Measurements from ENCODE around the gene FBXO33. TPM values are rescaled to one million over a fixed set of nuclear protein-coding genes. Genes with fewer than 3 reads are reported as not detected.

FBXO33 gene
- total RNA-seq, 4 donors from 2014 or later: 12.9 to 18.4 (median 16.2) TPM

DNA sequence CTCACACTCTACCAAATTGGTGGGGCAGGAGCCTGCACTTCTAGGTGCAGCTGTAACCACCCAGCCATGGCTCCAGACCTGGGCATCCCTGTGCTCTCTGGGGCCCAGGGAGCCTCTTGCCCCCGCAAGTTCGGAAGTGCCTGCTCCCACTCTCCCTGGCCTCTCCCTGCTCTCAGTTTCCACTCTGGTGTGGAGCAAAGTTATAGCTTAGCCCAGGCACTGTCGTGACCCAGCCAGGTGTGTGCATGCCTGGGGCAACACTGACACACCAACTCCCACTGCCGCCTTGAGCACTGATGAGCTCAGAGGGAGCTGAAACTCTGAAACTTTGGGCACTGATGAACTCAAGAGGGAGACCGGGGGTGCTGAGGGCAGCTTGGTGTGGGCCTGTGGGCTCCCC lies 8.7 kb upstream of the FBXO33 start:
- TF ChIP-seq POLR2A (IDR thresholded peaks at IDR 0.05) (no peak), CTCF (IDR thresholded peaks at IDR 0.05) (no peak), EP300 (IDR thresholded peaks at IDR 0.05) (no peak)
- H3K4me1 ChIP-seq: no peaks in the 10 kb centered on the region
- DNase-seq (ENCODE audit: low spot score in 2 of 2): no peak
- H3K36me3 ChIP-seq: peaks cover 0 to 14% (median 0%) of the 10 kb centered on the region in 3 donors
- WGBS, 2 donors: 83 to 100% methylated on average over 5 of the region's 5 CpGs
- H3K9me3 ChIP-seq: no peaks in the 10 kb centered on the region
- H3K27me3 ChIP-seq: no peaks in the 10 kb centered on the region
- no peak overlapping the region for H3K27ac ChIP-seq
- no peak overlapping the region for H3K4me3 ChIP-seq

DNA sequence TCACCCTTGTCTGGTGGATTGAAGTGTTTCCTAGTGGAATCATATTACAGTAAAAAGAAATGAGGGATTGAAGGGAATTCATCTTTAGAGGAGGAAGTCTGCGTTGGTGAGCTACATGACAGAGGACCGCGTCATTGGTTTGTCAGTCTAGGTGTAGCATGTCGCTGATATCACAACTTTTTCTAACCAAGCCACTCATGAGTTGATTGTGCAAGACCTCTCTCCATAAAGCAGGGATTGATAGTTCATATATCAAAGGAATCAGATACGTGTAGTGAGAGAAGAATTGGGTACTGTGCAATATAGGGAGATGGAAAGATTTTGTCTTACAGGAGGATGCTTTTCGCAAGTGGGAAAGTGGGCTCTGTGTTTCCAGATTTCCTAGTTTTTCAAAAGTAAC lies 3.0 kb upstream of the FBXO33 start:
- Histone ChIP-seq H3K27me3 (no peaks in the 10 kb centered on the region), H3K27ac (no peak overlapping the region), H3K4me3 (no peak overlapping the region), H3K4me1 (peaks cover 0 to 15% (median 9%) of the 10 kb centered on the region in 4 donors), H3K9me3 (no peaks in the 10 kb centered on the region), H3K36me3 (no peaks in the 10 kb centered on the region)
- DNase-seq (ENCODE audit: low spot score in 2 of 2): no peak
- 76 to 88% methylated on average over 6 of the region's 6 CpGs for WGBS, 2 donors
- TF ChIP-seq CTCF (IDR thresholded peaks at IDR 0.05): no peak
- TF ChIP-seq EP300 (IDR thresholded peaks at IDR 0.05): no peak
- TF ChIP-seq POLR2A (IDR thresholded peaks at IDR 0.05): no peak

GRCh38 chr14:39434401-39434800 lies 2.2 kb upstream of the FBXO33 start:
- Histone ChIP-seq H3K27me3 (no peaks in the 10 kb centered on the region), H3K4me1 (peaks cover 0 to 23% (median 16%) of the 10 kb centered on the region in 4 donors), H3K27ac (no peak overlapping the region), H3K9me3 (no peaks in the 10 kb centered on the region), H3K36me3 (no peaks in the 10 kb centered on the region), H3K4me3 (no peak overlapping the region)
- no peak for DNase-seq (ENCODE audit: low spot score in 2 of 2)
- TF ChIP-seq CTCF (IDR thresholded peaks at IDR 0.05) (no peak), EP300 (IDR thresholded peaks at IDR 0.05) (no peak), POLR2A (IDR thresholded peaks at IDR 0.05) (no peak)
- WGBS, 2 donors: 78 to 79% methylated on average over 2 of the region's 2 CpGs

DNA sequence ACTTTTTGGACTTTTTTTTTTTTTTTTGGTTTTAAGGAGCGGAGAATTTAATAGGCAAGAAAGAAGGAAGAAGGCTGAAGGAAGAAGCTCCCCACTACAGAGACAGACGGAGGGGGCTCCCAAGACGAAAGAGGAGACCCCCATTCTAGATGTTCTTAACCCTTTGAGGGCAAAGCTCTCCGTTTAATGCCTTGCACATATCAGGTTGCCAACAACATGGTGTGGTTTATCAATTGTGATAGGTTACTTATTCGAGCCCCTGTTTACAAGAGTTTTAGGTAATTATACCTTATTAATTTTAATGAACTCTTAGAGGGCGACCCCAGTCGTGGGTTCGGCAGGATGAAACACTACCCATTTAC lies 1.2 kb upstream of the FBXO33 start:
- peak overlapping the region; percentile 41 to 98 (median 92) for H3K4me3 ChIP-seq
- H3K27ac ChIP-seq: peak overlapping the region; percentile 93 to 99 (median 98)
- no peaks in the 10 kb centered on the region for H3K9me3 ChIP-seq
- TF ChIP-seq CTCF (IDR thresholded peaks at IDR 0.05) (no peak), EP300 (IDR thresholded peaks at IDR 0.05) (no peak), POLR2A (IDR thresholded peaks at IDR 0.05) (no peak)
- H3K4me1 ChIP-seq: peaks cover 0 to 33% (median 24%) of the 10 kb centered on the region in 4 donors
- 11 to 14% methylated on average over 8 of the region's 8 CpGs for whole genome bisulfite sequencing, 2 donors
- no peaks in the 10 kb centered on the region for H3K36me3 ChIP-seq
- no peaks in the 10 kb centered on the region for H3K27me3 ChIP-seq
- DNase-seq (ENCODE audit: low spot score in 2 of 2): no peak

GRCh38 chr14:39432619-39433451 lies 602 bp upstream of the FBXO33 start:
- TF ChIP-seq POLR2A (IDR thresholded peaks at IDR 0.05): peak; percentile 33 to 79
- TF ChIP-seq CTCF (IDR thresholded peaks at IDR 0.05): peak in 4 of 5 experiments; percentile 23 to 33 (median 31)
- peak; percentile 26 to 86 for TF ChIP-seq EP300 (IDR thresholded peaks at IDR 0.05)
- DNase-seq (ENCODE audit: low spot score in 2 of 2): peak; percentile 72 to 73
- 0% methylated on average over 23 to 29 of the region's 38 CpGs for WGBS, 2 donors
- Histone ChIP-seq H3K36me3 (no peaks in the 10 kb centered on the region), H3K27me3 (no peaks in the 10 kb centered on the region), H3K27ac (peak overlapping the region; percentile 93 to 99 (median 98)), H3K4me1 (peaks cover 0 to 39% (median 24%) of the 10 kb centered on the region in 4 donors), H3K9me3 (no peaks in the 10 kb centered on the region), H3K4me3 (peak overlapping the region; percentile 41 to 98 (median 92))
